Measurements from ENCODE around the gene CMIP. TPM values are rescaled to one million over a fixed set of nuclear protein-coding genes. Genes with fewer than 3 reads are reported as not detected.
A peak's percentile ranks its signal among the peaks of the same experiment; 100 is the strongest.

Gene CMIP
- total RNA-seq, 1 donor from 2014 or later: 40.0 TPM

DNA sequence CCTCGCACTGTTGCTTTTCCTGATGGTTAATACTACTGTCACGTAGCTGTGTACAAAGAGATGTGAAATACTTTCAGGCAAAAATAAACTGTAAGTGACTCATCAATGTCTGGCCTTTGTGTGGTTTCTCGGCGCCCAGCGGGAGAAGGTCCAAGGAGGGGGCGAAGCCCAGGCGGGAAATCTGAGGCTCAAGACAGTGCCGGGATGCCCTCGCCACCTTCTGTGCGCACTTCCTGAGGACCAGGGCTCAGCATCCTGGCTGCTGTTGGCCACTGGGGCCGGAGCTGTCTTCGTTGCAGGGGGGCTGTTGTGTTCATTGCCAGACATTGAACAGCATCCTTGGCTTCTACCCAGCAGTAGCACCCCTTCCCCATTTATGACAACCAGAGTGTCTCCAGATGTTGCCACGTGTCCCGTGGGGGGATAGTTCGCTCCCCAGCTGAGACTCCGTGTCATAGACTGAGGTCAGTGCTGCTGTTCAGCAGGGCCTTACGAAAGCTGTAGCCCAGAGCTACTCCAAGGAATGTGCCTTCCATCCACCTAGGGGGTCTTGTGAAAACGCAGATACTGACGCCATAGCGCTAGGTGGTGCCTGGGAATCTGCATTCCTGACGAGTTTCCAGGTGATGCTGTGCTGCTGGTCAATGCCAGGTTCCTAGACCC, 267.2 kb downstream of the CMIP start:
- Mint-ChIP-seq H3K4me1 (peaks cover 23% of the 10 kb centered on the region), H3K27ac (no peak overlapping the region), H3K4me3 (no peak overlapping the region), H3K36me3 (ENCODE audit: low read depth) (peaks cover 12% of the 10 kb centered on the region), H3K27me3 (no peaks in the 10 kb centered on the region), H3K9me3 (no peaks in the 10 kb centered on the region)
- intact Hi-C loops (cut with micrococcal nuclease): no loop called here
- no peak for DNase-seq

DNA sequence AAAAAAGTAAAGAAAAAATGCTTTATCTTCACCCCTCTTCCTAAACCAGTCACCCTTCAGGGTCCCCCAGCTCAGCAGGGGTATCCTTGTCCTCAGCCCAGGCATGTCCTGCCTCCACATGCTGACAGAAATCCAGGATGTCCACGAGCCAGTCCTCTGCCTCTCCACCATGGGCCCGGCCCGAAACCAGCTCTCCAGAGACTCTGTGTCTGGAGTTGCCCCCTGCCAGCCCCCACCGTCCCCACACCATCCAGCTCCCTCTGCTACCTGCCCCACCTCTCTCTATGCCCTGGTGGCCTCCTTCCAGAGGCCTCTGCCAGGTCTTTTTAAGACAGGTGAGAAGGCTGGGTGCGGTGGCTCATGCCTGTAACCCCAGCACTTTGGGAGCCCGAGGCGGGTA, 268.1 kb downstream of the CMIP start:
- Mint-ChIP-seq H3K4me3 (no peak overlapping the region), H3K36me3 (ENCODE audit: low read depth) (peaks cover 5% of the 10 kb centered on the region), H3K4me1 (peaks cover 26% of the 10 kb centered on the region), H3K27ac (no peak overlapping the region), H3K9me3 (no peaks in the 10 kb centered on the region), H3K27me3 (no peaks in the 10 kb centered on the region)
- no peak for DNase-seq
- intact Hi-C loops (cut with micrococcal nuclease): no loop called here

DNA sequence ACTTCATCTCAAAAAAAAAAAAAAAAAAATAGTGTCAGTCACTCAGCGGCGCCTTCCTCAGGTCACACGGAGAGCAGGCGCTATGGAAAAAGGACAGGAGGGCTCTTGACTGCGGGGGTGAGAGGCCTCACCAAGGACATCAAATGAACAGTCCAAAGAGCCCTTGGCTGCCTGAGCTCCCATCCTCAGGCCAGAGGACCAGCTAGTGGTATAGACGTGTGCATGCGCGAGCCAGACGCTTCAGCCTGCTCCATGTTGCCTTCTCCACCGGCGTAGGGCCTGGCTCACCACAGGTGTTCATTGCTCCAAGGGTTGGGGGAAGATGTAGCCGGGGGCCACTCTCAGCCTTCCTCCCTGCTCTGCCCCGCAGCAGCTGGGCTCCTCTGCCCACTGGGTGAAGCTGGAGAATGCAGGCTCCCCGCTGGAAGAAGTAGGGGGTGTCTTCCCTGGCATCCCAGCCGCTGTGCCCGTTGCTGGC, 268.7 kb downstream of the CMIP start:
- no peaks in the 10 kb centered on the region for H3K27me3 Mint-ChIP-seq
- peaks cover 30% of the 10 kb centered on the region for H3K4me1 Mint-ChIP-seq
- intact Hi-C loops (cut with micrococcal nuclease): no loop called here
- DNase-seq: no peak
- peaks cover under 1% of the 10 kb centered on the region for H3K36me3 Mint-ChIP-seq (ENCODE audit: low read depth)
- H3K4me3 Mint-ChIP-seq: no peak overlapping the region
- no peak overlapping the region for H3K27ac Mint-ChIP-seq
- no peaks in the 10 kb centered on the region for H3K9me3 Mint-ChIP-seq

DNA sequence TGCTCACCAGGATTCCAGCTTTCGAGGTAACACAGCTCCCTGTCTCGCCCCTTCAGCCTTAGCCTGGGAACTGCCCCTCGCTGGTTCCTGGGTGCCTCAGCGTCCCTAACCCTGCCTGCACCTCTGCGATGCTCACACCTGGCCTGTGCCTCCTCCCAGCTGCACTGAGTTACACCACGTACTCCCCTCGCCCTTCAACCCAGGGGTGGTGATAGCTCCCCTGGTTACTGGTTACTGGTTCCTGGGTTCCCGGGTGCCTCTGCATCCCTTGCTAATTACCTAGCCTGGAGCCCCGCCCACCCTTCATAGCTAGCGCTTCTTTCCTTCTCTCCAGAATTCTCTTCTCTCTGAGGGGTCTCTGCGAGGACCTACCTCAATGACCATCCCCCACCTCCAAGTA, 269.2 kb downstream of the CMIP start:
- Mint-ChIP-seq H3K27me3 (no peaks in the 10 kb centered on the region), H3K36me3 (ENCODE audit: low read depth) (no peaks in the 10 kb centered on the region), H3K4me1 (peaks cover 34% of the 10 kb centered on the region), H3K9me3 (no peaks in the 10 kb centered on the region), H3K4me3 (no peak overlapping the region), H3K27ac (no peak overlapping the region)
- intact Hi-C loops (cut with micrococcal nuclease): no loop called here
- DNase-seq: no peak

DNA sequence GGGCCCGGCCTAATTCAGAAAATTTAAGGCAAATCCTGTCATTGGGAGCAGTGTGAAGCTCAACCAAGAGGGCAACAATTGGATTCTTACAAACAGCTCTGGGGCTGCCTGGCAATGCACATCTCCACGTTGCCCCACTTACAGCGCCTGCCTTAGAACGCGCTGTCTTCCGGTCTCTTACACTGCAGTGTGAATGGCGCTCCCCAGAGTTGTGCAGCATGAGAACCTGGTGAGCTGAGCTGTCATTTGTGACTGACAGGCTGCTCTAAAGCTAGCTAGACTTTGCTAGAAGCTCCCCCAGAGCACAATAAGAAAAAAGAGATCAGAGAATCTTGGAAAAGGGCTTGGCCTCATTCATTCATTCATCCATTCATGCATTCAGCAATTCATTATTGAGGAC, 270.0 kb downstream of the CMIP start:
- Mint-ChIP-seq H3K4me3 (peak overlapping the region; percentile 60), H3K27me3 (no peaks in the 10 kb centered on the region), H3K27ac (no peak overlapping the region), H3K4me1 (peaks cover 39% of the 10 kb centered on the region), H3K36me3 (ENCODE audit: low read depth) (no peaks in the 10 kb centered on the region), H3K9me3 (no peaks in the 10 kb centered on the region)
- intact Hi-C loops (cut with micrococcal nuclease): no loop called here
- no peak for DNase-seq

GRCh38 chr16:81715358-81716196, 271.0 kb downstream of the CMIP start:
- H3K4me3 Mint-ChIP-seq: peak overlapping the region; percentile 60
- peaks cover 42% of the 10 kb centered on the region for H3K4me1 Mint-ChIP-seq

GRCh38 chr16:81716478-81717225, 272.0 kb downstream of the CMIP start:
- Mint-ChIP-seq H3K27ac (peak overlapping the region; percentile 49), H3K27me3 (no peaks in the 10 kb centered on the region), H3K4me3 (no peak overlapping the region), H3K4me1 (peaks cover 42% of the 10 kb centered on the region), H3K9me3 (peaks cover 4% of the 10 kb centered on the region), H3K36me3 (ENCODE audit: low read depth) (peaks cover 1% of the 10 kb centered on the region)
- intact Hi-C loops (cut with micrococcal nuclease): loop anchor here (5.0 kb wide), 1 partner anchor 84 kb away; no protein-coding TSS in a partner anchor
- no peak for DNase-seq

More at GRCh38 chr16:81715358-81716196, 271.0 kb downstream of the CMIP start:
- Mint-ChIP-seq H3K27ac (peak overlapping the region; percentile 65), H3K27me3 (no peaks in the 10 kb centered on the region), H3K36me3 (ENCODE audit: low read depth) (no peaks in the 10 kb centered on the region), H3K9me3 (no peaks in the 10 kb centered on the region)
- DNase-seq: peak; percentile 81
- intact Hi-C loops (cut with micrococcal nuclease): loop anchor here (5.0 kb wide), 1 partner anchor 83 kb away; no protein-coding TSS in a partner anchor

DNA sequence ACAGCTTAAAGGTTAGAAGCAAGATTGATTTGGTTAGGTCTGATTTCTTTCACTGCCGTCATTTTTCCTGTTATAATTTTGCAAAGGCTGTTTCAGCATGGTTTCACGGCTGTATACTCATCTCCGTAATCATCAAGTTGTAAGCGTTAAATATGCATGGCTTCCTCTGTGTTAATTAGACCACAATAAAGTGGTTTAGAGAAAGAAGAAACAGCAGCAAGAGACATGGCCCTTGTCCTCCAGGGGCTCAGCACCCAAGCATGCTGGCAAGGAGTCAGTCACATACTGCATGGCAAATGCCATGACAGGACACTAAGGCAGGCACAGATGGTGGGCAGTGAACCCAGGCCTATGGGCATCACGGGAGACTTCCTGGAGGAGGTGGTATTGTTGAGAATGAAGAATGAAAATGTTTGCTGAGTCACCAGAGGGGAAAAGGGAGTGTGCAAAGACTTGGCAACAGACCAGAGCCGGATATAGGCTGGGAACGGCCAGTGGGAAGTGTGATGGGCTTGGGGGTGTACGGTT, 273.1 kb downstream of the CMIP start:
- Mint-ChIP-seq H3K27me3 (no peaks in the 10 kb centered on the region), H3K4me3 (peak overlapping the region; percentile 43), H3K36me3 (ENCODE audit: low read depth) (peaks cover 1% of the 10 kb centered on the region), H3K9me3 (peaks cover 4% of the 10 kb centered on the region), H3K27ac (peak overlapping the region; percentile 31), H3K4me1 (peaks cover 45% of the 10 kb centered on the region)
- intact Hi-C loops (cut with micrococcal nuclease): loop anchor here (5.0 kb wide), 1 partner anchor 85 kb away; no protein-coding TSS in a partner anchor
- no peak for DNase-seq

DNA sequence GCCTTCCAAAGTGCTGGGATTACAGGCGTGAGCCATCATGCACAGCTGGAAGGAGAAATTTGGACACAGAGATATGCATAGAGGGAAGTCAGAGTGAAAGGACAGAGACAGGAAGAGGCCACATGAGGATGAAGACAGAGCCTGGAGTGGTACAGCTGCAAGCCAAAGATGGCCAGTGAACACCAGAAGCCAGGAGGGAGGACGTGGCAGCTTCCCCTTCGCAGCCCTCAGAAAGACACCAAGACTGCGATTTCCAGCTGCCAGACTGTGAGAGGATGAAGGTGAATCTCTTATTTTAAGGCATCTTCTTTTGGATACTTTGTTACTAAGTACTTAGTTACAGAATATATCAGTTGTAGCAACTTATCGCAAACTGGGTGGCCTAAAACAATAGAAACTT, 274.0 kb downstream of the CMIP start:
- Mint-ChIP-seq H3K9me3 (peaks cover 4% of the 10 kb centered on the region), H3K27me3 (no peaks in the 10 kb centered on the region), H3K4me3 (peak overlapping the region; percentile 71), H3K4me1 (peaks cover 49% of the 10 kb centered on the region), H3K27ac (peak overlapping the region; percentile 92), H3K36me3 (ENCODE audit: low read depth) (peaks cover 1% of the 10 kb centered on the region)
- DNase-seq: peak; percentile 66
- intact Hi-C loops (cut with micrococcal nuclease): loop anchor here (5.0 kb wide), 1 partner anchor 86 kb away; no protein-coding TSS in a partner anchor

DNA sequence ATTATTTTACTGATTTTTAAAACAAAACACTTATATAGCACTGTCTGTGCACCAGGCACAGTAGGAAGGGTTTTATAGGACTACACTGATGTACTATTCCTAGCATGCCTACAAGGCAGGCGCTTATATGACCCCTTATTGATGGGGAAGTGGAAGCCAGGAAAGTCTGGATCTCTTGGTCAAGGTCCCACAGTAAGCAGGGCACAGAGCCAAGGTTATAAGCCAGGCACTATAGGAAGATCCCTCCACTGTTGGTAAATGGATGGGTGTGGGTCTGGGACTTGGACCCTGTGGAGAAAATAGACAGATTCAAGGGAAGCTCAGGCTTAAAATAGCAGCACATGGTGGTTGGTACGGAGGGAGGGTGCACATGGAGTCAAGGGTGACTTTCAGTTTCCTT, 275.4 kb downstream of the CMIP start:
- Mint-ChIP-seq H3K36me3 (ENCODE audit: low read depth) (peaks cover 1% of the 10 kb centered on the region), H3K4me3 (no peak overlapping the region), H3K27ac (no peak overlapping the region), H3K4me1 (peaks cover 44% of the 10 kb centered on the region), H3K27me3 (no peaks in the 10 kb centered on the region), H3K9me3 (peaks cover 4% of the 10 kb centered on the region)
- intact Hi-C loops (cut with micrococcal nuclease): loop anchor here (5.0 kb wide), 1 partner anchor 88 kb away; no protein-coding TSS in a partner anchor
- DNase-seq: no peak

DNA sequence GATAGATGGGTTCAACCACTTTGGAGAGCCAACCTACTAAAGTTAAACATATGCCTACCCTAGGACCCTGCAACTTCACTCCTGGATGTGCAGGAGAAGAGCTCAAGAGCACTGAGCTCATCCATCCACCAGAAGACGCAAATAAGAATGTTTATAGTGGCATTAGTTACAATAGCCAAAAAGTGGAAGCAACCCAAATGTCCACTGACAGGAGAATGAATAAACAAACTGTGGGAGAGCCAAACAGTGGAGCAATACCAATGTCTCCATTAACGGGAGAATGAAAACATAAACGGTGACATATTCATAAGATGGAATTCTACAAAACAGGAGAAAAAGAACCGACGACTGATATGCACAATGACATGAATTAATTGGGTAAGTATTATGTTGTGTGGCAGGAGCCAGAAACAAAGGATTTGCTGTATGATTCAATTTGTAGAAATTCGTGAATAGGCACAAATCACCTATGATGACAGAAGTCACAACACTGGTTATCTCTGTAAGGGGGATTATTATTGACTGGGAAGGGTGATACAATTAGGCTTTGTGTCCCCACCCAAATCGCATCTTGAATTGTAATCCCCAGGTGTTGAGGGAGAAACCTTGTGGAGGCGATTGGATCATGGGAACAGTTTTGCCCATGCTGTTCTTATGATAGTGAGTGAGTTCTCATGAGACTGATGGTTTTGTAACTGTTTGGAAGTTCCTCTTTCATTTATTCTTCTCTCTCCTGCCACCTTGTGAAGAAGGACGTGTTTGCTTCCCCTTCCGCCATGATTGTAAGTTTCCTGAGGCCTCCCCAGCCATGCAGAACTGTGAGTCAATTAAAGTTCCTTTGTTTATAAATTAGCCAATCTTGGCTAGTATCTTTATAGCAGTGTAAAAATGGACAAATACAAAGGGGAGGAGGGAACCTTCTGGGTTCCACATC, 276.6 kb downstream of the CMIP start:
- DNase-seq: no peak
- Mint-ChIP-seq H3K27ac (no peak overlapping the region), H3K4me3 (no peak overlapping the region), H3K9me3 (peaks cover 4% of the 10 kb centered on the region), H3K27me3 (peaks cover 3% of the 10 kb centered on the region), H3K36me3 (ENCODE audit: low read depth) (peaks cover 1% of the 10 kb centered on the region), H3K4me1 (peaks cover 32% of the 10 kb centered on the region)
- intact Hi-C loops (cut with micrococcal nuclease): no loop called here

GRCh38 chr16:81723098-81723723, 278.6 kb downstream of the CMIP start:
- peaks cover 3% of the 10 kb centered on the region for H3K27me3 Mint-ChIP-seq
- peaks cover 1% of the 10 kb centered on the region for H3K36me3 Mint-ChIP-seq (ENCODE audit: low read depth)
- no peak overlapping the region for H3K27ac Mint-ChIP-seq
- peak; percentile 90 for DNase-seq
- no peak overlapping the region for H3K4me3 Mint-ChIP-seq
- intact Hi-C loops (cut with micrococcal nuclease): loop anchor here (1.0 kb wide), 3 partner anchors 100 to 357 kb away; no protein-coding TSS in a partner anchor
- H3K4me1 Mint-ChIP-seq: peaks cover 21% of the 10 kb centered on the region
- peaks cover 4% of the 10 kb centered on the region for H3K9me3 Mint-ChIP-seq
